DMS79 (cell line): ENCODE data around the gene SERPINB7.
A peak's percentile ranks its signal among the peaks of the same experiment; 100 is the strongest.

Experiments
- DNase-seq: peaks from one replicate; lab custom pipeline; 2025; lab: John Stamatoyannopoulos, UW

The SERPINB7 gene

DNA sequence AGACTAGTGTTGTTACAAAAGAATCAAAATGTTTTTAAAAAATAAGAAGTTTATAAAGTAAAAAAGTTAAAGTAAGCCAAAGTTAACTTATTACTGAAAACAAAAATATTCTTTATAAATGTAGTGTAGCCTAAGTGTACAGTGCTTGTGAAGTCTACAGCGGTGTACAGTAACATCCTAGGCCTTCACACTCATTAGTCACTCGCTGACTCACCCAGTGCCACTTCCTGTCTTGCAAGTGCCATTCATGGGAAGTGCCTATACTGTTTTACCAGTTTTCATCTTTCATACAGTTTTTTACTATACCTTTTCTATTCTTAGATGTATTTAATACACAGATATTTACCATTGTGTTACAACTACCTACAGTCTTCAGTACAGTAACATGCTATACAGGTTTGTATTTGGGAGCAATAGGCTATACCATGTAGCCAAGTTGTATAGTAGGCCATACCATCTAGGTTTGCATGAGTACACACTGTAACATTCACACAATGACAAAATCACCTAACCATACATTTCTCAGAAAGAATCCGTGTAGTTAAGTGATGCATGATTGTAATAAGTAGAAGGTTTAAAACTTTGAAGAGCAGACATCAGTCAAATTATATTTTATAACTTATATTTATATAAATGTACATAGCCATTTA, 13.4 kb downstream of the SERPINB7 start:
- no peak for DNase-seq

DNA sequence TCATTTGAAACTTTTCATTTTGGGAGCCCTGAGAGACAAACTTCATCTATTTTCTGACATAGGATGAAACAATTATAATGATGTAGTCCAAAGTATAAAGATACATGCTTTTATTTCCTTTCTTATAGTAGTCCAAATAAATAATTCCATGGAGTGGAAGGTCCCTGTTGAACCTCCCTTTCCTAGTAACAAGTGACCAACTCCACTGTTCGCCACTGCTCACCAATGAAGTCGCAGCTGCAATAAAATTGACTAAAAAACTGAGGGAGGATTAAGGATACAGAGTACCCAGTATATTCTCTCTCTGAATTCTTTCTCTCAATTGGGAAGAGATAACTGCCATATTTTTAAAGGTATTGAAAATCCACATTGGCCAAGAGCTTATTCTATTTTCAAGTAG, 14.1 kb downstream of the SERPINB7 start:
- no peak for DNase-seq

DNA sequence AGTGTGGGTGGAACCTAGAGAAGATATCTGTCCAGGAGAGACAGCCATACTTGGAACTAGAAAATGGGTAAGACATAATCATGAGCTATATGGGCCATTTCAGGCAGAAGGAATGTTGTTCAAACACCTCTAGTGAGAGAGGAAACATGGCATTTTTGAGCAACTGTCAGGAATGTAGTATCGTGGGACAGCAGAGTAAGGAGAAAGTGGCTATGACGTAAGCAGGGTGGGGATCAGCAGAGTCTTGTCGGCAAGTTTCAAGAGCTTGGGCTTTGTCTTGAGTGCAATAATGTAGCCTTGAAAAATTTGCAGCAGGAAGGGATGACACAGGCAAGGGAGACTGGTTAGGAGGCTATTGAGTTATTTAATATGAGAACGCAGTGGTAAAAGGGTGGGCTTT, 20.4 kb downstream of the SERPINB7 start:
- DNase-seq: no peak

DNA sequence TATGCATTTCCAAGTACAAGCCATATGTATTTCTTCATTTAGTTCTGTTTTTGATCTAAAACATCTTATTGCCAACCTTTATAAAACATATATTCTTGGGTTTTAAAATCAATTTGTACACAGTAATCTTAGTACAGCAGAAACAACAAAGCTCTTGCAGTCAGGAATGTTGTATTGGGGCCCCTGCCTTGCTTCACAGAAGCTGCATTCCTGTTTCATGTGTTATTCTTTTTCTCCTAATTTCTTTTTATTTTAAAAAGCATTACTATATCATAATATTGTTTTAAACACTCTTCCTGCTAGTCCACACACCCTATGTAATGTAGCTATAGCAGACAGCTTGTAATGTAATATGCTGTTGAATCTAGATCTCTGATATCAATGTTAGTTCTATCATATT, 24.0 kb downstream of the SERPINB7 start:
- no peak for DNase-seq

DNA sequence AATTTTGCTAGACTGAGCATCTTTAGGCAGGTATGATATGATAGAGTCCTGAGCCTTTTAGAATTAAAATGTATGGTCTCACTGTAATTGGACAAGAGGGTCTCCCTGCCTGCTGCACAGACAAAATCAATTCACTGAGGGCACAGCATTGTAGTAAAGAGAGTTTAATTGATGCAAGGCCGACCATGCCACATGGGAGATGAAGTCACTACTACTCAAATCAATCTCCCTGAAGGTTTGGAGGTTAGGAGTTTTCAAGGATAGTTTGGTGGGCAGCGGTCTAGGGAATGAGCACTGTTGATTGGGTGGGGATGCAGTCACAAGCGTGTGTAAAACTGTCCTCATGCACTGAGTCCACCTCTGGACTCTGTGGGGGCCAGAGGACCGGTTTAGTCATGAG, 26.1 kb downstream of the SERPINB7 start:
- no peak for DNase-seq

DNA sequence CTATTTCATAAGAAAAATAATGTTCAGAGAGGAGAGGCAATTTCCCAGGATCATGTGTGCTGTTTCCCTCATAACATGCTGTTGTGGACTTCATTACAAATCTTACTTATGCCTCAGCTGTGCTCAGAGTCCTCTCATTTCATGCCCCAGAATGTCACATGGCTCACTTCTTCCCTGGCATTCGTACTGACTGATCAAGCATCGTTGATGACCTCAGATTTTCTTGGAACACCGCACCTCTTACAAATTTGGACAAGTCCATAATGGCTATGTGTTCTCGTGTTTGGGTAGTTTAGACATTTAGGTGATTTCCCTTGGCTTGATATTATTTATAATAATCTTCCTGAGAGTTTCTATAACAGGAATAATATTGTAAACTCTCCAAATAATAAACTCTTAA, 32.9 kb downstream of the SERPINB7 start:
- no peak for DNase-seq

DNA sequence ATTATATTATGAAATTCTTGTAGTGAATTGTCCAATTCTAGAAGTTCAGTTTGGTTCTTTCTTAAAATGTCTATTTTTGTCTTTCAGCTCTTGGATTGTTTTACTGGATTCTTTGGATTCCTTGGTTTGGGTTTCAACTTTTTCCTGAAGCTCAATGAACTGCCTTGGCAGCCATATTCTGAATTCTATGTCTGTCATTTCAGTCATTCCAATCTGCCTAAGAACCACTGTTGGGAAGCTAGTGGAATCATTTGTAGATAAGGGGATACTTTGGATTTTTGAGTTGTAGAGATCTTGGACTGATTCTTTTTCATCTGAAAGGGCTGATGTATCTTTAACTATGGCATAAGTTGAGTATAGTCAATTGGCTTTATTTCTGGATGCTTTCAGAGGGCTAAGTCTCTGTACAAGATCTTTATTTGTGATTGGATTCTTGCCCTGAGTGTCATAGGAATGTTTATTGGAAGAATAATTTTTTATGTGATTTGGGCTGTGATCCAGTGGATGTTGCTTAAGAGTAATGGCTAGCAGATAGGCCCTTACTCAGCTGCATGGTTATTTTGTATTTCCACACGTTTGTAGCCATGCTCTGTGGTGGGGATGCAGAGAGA, 42.3 kb downstream of the SERPINB7 start:
- no peak for DNase-seq

DNA sequence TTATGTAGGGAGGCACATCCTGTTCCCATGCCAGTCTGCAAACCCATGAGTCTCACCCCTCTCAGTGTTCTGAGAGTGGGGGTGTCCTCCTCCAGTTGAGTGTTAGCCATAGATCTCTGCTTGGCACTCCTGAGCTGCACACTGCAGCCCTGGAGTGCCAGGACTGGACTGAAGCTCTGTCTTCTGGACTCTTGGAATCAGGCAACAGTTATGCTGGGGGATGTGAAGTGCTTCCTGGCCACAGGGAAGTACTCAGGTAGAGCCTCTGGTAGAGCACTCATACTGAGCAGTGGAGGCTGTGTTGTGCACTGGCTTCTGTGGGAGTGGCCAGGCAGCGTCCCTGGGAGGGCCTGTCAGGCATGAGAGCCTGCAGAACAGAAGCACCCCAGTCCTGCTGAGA, 43.0 kb downstream of the SERPINB7 start:
- DNase-seq: no peak

DNA sequence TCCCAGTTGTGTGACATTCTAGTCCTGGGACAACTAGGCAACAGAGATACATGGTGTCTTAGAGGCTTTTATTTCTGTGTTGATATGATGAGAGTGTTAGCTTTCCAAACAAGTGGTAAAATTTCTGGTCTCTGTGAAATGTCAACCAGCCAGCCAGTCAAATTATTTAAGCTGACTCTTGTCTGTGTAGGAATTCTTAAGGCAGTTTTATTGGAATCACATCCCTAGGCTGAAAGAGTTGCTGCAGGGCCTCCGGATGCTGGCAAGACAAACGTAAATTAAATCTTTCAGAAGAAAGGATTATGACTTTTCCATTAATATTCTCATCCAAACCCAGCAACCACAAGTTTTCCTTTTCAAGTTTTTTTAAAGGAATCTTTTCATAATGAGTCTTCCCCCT, 44.6 kb downstream of the SERPINB7 start:
- no peak for DNase-seq

DNA sequence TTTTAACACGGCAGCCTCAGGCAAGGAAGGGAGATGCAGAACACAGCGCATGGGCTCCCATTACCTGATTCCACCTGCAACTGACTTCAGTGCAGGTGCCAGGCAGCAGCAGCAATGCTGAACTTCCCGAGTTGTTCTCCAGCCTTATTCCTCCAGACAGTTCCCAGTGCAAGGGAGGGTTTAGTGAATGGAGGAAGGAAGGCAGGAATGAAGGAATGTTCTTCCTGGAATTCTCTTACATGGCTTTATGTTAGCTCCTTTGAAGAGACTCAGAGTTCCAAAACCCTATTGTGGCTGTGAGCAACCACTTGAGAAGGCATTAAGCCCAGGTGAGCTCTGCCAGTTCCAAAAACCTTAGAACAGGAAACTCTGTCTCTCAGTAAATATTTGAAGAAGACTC, 45.5 kb downstream of the SERPINB7 start:
- DNase-seq: no peak

DNA sequence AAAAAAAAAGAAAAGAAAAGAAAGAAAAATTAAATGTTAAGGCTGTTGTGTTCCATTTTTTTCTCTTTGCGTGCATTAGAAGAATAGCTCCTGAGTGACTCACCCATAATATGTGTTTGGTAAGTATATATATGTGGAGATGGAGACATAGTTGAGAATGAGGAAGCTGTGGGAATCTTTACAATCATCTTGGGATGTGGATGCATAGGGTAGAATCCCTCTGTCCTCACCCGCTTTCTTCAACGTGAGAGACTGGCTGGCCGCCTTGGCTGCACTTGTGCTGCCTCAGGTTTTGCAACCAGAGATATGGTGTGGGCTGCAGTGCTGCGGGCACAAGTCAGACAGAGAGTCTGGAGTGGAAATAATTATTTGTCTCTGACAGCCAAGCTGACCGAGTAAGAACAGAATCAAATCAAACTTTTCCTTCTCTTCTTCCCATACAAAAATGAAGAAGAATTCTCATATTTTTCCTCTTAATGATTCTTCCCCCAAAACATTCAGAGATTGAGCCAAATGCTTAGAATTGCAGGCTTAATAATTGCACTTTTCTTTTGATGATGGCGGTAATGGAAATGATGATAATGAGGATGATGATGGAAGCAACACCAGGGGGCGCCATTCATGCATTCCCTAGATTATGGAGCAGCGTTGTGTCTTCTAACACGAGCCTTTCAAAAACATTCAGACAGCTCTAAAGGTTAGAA, 48.5 kb downstream of the SERPINB7 start:
- DNase-seq: no peak

DNA sequence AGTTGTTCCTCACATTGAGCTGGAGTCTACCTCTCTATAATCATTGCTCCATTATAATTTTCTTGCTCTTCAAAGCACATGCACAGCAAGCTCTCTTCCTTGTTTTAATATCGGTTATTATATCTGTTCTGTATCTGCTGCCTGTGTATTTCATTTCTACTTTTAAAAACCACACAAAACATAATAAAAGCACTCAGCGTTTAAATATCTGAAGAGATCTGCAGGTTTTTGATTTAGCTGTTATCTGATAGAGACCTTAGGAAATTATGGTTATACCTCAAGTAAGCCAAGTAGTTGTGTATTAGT, 49.0 kb downstream of the SERPINB7 start:
- no peak for DNase-seq

DNA sequence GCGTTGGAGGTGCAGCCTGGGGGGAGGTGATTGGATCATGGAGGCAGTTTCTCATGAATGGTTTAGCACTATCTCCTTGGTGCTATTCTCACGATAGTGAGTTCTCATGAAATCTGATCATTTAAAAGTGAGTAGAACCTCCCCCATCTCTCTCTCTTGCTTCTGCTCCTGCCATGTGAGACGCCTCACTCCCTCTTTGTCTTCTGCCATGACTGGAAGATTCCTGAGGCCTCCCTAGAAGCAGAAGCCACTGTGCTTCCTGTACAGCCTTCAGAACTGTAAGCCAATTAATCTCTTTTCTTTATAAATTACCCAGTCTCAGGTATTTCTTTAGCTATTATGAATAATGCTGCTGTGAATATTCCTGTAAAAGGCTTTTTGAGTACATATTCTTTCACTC, 52.9 kb downstream of the SERPINB7 start:
- no peak for DNase-seq

DNA sequence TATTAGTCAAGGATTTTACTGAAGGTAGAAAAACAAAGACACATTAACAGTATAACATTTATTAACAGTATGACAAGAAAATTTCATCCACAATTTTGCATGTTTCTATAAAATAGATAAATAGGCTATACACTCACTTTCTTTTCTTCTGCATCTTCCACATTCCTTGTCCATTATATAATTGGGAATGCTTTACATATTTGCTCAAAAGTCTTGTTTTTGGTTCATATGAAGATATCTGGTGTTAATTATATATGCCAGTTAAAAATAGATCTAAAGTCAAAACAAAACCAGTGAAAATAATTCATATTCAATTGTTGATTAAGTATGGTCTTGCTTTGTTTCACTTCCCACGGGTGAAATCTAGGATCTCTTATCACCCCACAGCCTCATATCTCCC, 53.4 kb downstream of the SERPINB7 start:
- no peak for DNase-seq

DNA sequence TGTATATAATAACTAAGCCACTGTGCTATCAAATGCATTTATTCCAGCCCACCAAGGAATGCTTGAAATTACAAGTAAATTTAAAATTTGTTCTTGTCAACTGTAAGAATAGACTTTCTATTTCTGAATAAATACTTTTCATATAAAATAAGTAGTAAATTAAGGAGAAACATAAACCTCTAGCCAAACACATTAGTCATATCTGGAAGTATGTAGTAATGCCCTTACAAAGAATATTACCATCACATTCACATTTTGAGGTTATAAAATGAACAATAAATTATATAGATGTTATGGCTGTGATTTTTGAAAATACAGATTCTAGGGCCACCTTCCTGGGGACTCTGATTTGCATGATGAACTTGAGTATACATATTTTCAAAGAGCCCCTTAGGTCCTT, 54.7 kb downstream of the SERPINB7 start:
- DNase-seq: no peak

DNA sequence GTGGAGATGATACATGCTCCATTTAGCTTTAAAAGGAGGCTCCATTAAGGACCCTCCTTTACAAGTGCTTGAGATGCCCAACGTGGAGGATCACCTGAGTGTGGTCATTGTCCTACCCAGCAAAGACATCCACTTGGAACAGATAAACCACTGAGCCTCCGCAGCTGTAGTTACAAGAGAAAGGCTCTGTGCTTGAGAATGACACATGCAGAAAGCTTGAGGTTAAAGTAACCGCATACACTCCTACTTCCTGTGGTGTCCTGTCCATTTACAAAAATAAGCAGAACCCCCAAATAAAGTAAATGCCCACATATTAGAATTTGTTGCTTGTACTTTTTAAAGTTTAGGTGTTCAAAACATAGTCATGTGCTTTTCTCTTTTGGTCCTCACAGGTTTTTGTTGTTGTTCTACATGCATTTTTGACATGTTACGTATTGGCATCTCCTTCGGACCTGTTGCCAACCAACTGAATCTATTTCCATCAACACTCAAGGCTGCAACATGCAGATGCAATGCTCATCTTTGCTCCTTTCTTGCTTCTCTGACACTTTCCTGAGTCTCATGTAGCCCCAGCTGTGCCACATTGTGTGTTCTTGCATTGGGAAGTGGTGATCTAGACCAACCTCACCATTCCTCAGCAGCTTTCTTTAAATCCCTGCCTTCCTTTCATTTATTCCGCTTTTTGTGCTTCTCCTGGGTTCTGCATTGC, 56.0 kb downstream of the SERPINB7 start:
- DNase-seq: no peak

DNA sequence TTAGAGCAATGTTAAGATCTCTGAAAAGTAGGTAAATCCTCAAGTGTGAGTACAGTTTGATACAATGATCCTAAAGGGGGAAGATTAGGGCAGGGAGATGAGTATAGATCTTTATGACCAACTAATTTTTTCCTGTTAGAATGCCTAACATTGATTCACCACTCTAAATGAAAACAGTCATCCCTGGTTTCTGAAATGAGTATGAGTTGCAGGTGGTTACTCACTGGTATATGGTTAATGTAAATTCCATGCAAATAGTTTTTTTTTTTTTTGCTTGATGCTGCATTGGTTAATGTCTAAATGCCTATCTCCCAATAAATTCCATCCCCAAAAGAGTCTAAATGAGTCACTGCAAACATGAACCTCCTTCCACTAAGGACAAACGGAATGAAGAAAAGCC, 57.3 kb downstream of the SERPINB7 start:
- no peak for DNase-seq

DNA sequence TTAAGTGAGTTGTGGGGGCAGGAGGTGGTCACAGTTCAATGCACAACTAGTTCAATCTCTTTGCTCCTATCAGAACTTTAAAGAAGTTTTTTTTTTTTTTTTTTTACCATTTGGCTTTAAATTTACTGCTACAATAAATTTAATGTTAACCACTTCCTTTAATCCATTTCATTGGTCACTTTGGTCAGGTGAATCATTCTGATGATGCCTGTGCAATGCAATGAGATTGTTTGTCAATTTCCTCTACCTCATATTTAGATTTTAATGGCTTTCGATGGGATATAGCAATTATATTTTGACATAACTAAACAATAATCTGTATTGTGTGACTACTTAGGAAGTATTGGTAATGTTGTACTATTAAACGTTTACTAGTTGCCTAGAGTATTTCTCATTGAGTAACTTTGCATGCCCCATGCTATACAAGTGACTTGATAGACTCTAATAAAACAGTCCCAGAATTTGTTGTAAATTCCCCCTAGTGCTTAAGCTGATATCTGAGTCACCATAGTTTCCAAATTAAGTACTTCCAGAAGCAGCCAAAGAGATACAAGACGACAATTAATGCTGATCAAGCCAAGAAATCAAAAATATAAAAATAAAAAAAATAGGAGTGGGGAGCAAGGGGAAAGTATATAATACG, 59.4 kb downstream of the SERPINB7 start:
- DNase-seq: no peak

DNA sequence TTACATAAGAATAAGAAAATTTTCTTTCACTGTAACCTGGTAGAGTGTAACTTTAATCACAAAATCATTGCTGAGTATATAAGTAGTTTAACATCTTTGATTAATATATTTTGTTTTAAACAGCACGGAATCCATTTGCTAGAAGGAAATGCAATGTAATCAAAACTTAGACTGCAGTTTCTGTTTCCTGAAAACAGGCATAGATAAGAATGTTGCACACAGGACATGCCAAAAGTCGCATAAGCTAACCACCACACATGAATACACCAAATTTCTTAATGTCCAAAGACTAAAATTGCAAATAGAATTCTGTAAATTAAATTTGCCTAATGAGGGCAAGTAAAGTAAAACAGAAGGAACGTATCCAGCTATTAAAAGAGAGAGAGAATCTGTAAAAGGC, 61.2 kb downstream of the SERPINB7 start:
- DNase-seq: no peak

DNA sequence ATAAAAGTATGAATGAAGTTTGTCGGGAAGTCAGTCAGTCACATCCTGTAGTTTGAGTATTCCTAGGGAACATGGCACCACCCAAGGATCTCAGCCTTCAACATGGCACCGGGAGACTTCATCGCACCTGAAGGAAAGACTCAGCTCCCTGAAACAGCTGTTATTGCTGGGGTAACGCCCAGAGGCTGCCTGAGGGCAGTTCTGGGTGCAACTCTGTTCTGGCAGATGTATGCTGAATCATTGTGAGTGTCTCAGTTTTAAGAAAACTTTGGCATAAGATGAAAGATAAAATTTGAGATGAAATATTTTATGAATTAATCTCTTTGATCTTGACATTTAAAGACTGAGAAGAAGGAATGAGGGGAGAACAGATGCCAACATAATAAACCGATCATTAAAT, 62.4 kb downstream of the SERPINB7 start:
- no peak for DNase-seq

DNA sequence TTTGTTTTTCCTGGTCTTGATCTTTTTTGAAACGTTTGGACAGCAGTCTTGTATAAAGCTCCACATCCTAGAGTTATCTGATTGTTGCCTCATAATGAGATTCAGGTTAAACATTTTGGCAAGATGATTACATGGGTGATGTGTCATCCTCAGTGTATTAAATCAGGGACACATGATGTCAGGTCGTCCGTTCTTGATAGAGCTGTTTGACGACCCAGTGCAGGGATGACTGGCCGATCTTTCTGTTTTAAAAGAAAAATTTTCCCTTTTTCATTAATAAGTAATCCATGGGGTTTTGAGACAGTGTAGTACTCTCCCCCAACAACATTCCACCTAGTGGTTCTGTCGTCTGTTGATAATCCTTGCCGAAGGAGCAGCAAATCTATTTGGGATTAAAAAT, 67.8 kb downstream of the SERPINB7 start:
- no peak for DNase-seq

DNA sequence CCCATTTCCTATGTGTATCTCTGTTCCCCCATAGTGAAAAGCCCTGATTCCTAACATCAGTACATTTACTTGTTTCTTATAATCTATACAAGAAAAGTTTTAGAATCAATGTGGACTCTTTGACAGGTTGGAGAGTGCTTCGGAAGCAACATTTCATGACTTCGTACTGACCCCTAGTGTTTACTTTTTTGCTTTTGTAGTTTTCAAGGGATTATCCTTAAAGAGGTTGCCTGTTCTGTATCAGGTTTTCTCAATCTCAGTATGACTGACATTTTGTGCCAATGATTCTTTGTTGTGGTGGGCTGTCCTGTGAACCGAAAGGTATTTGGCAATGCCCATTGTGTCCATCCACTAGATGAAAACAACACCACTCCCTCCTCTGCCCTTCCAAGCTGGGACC, 69.0 kb downstream of the SERPINB7 start:
- peak; percentile 5 for DNase-seq

DNA sequence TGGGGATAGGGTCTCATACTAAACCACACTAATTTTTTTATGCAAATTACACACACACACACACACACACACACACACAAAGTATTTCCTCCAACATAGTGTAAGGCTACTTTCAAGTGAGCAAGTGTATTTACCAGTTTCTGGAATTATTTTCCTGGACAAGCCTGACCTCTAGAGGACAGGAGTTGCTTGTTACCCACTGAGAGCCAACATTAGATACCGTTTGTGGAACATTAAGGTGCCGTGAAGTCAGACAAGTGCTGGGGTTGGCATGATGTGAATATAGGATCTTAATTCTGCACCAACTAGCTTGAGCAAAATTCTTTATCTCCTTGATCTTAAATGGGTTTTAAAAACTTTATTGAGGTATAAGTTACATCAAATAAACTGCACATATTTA, 72.9 kb downstream of the SERPINB7 start:
- DNase-seq: peak; percentile 12
